Colonic mucosa (tissue), 4 donors: ENCODE data around the gene FAM117A. TPM values are rescaled to one million over a fixed set of nuclear protein-coding genes. Genes with fewer than 3 reads are reported as not detected.
"Not testable (repeated sequence)": the region's sequence is repeated elsewhere in the genome, so short reads cannot be mapped to it uniquely, and the experiment has no call there.

Source experiments
- DNase-seq: peaks from one replicate; pipeline ENCODE4 v3.0.0-alpha.2; 2020
- H3K27ac ChIP-seq: fragments of 200-600 bp; one replicate; pipeline ENCODE4 v1.8.0; 2021
- H3K27me3 ChIP-seq: fragments of 200-600 bp; one replicate; pipeline ENCODE4 v1.8.0; 2021
- H3K36me3 ChIP-seq: fragments of 200-600 bp; one replicate; pipeline ENCODE4 v1.8.0; 2021
- H3K4me1 ChIP-seq: fragments of 200-600 bp; one replicate; pipeline ENCODE4 v1.8.0; 2021; ENCODE audit warnings: mild to moderate bottlenecking
- H3K4me3 ChIP-seq: fragments of 200-600 bp; one replicate; pipeline ENCODE4 v1.8.0; 2021
- H3K9ac ChIP-seq, 2 donors: one replicate each; pipeline ENCODE4 v1.7.0; 2013; ENCODE audit warnings: control low read depth in 2 of 2, low read depth in 2 of 2, low read length in 2 of 2
- H3K9me3 ChIP-seq: fragments of 200-600 bp; one replicate; pipeline ENCODE4 v1.8.0; 2021
- intact Hi-C: fragments of 100-400 bp; cut with DNase I; formaldehyde crosslinking; loops from one replicate; pipeline ENCODE4 v1.14.1; 2022
- total RNA-seq, 2 donors: library from RNA; stranded (reverse); fragmentation: NEBNext Ultra II Directional in 1 of 2; extraction: Animal tissue kit (Norgen Biotek cat#: 25700) in 1 of 2; gene quantifications; one replicate each; pipeline ENCODE4 v1.2.1, GENCODE V29; 2021
- TF ChIP-seq, protein P1 (sequence below): fragments of 200-600 bp; IDR thresholded peaks from one replicate; pipeline ENCODE4 v1.8.0; 2022; ENCODE audit warnings: antibody characterized with exemption, mild to moderate bottlenecking
- donor health status: healthy.
- donor health status: DM: no; HTN: no; CAD: no.
- donor health status: DM: no; HTN: no; CAD: no.

The FAM117A gene
- total RNA-seq, 2 donors from 2014 or later: 6.3 to 7.9 TPM

DNA sequence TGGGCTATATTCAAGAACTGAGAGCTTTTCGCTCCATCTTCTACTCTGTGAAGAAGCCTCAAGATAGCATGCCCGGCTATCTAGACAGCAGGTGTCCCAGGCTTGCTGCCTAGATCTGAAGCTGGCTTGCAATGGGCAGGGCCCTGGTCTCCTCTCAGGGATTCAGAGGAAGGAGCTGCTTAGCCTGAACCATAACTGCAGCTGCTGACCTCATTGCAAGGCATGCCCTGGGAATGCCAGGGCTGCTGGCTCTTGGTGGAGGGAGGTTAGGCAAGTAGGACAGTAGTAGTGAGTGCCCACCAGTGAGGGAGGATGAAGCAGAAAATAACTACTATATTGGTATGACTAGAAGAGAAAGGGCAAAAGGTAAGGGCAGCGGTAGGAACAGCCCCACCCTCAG lies 34.9 kb downstream of the FAM117A start:
- Histone ChIP-seq H3K9ac (no peak overlapping the region), H3K27me3 (no peaks in the 10 kb centered on the region), H3K9me3 (no peaks in the 10 kb centered on the region), H3K4me1 (no peaks in the 10 kb centered on the region), H3K27ac (no peak overlapping the region), H3K4me3 (no peak overlapping the region), H3K36me3 (no peaks in the 10 kb centered on the region)
- DNase-seq: no peak
- TF ChIP-seq, protein P1, sequence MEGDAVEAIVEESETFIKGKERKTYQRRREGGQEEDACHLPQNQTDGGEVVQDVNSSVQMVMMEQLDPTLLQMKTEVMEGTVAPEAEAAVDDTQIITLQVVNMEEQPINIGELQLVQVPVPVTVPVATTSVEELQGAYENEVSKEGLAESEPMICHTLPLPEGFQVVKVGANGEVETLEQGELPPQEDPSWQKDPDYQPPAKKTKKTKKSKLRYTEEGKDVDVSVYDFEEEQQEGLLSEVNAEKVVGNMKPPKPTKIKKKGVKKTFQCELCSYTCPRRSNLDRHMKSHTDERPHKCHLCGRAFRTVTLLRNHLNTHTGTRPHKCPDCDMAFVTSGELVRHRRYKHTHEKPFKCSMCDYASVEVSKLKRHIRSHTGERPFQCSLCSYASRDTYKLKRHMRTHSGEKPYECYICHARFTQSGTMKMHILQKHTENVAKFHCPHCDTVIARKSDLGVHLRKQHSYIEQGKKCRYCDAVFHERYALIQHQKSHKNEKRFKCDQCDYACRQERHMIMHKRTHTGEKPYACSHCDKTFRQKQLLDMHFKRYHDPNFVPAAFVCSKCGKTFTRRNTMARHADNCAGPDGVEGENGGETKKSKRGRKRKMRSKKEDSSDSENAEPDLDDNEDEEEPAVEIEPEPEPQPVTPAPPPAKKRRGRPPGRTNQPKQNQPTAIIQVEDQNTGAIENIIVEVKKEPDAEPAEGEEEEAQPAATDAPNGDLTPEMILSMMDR: no peak
- intact Hi-C loops: no loop called here

DNA sequence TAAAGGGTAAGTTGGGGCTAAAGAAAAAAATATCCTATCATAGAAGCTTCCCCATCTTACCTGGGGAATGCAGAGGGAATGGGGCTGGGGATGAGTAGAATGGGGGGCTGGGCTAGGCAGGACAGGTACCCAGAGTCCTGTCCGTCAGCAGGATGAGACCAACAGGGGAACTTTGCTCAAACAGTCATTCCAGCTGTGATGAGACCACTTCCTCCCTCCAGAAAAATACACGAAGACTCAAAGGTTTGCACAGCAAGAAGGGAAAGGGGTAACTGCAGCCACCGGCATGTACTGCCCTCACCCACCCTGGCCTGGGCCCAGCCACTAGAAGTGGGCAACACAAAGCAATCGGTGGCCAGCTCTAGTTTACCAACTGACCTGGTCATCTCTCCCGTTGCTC lies 35.5 kb downstream of the FAM117A start:
- Histone ChIP-seq H3K4me3 (no peak overlapping the region), H3K9me3 (no peaks in the 10 kb centered on the region), H3K4me1 (no peaks in the 10 kb centered on the region), H3K36me3 (no peaks in the 10 kb centered on the region), H3K9ac (no peak overlapping the region), H3K27ac (no peak overlapping the region), H3K27me3 (no peaks in the 10 kb centered on the region)
- DNase-seq: no peak
- TF ChIP-seq, protein P1: no peak
- intact Hi-C loops: no loop called here

DNA sequence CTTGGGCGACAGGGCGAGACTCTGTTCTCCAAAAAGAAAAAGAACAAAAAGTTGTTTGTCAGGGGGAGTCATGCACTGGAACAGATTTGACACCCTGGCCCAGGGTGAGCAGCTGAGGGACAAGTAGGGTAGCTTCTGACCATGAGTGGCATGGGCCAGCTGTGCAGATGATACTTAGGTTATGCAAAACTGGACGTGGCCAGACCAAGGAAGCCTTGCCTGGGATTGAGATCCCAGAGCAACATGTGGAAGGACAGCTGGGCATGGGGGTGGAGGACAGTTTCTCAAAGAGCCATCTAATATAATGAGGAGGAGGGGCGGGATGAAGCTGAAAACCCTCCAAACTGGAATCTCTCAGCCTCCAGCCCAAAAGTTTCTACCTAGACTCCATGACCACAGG lies 36.6 kb downstream of the FAM117A start:
- intact Hi-C loops: no loop called here
- TF ChIP-seq, protein P1: no peak
- Histone ChIP-seq H3K27ac (no peak overlapping the region), H3K36me3 (no peaks in the 10 kb centered on the region), H3K4me1 (no peaks in the 10 kb centered on the region), H3K9me3 (no peaks in the 10 kb centered on the region), H3K27me3 (no peaks in the 10 kb centered on the region), H3K9ac (peak overlapping the region in 1 of 2 donors; percentile 4), H3K4me3 (no peak overlapping the region)
- no peak for DNase-seq

DNA sequence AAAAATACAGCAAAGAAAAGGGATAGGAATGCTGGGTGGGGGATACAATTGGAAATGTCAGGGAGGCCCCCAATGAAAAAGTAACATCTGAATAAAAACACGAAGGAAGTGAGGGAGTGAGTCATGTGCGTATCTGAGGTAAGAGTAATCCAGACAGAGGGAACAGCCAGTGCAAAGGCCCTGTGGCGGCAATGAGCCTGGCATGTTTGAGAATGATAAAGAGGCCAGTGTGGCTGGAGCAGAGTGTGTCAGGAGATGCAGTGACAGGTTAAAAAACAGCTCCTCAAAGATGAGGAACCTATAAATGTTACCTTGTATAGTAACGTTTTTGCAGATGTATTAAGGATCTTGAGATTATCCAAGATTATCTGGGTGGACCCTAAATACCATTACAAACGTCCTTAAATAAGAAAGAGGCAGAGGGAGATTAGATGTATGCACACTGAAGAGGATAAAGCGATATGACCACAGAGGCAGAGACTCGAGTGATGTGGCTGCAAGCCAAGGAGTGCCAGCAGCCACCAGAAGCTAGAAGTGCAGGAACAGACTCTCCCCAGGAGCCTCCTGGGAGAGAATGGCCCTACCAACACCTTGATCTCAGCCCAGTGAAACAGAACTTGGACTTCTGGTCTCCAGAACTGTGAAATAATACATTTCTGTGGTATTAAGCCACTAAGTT lies 38.3 kb downstream of the FAM117A start:
- no peak overlapping the region for H3K27ac ChIP-seq
- TF ChIP-seq, protein P1: no peak
- intact Hi-C loops: no loop called here

DNA sequence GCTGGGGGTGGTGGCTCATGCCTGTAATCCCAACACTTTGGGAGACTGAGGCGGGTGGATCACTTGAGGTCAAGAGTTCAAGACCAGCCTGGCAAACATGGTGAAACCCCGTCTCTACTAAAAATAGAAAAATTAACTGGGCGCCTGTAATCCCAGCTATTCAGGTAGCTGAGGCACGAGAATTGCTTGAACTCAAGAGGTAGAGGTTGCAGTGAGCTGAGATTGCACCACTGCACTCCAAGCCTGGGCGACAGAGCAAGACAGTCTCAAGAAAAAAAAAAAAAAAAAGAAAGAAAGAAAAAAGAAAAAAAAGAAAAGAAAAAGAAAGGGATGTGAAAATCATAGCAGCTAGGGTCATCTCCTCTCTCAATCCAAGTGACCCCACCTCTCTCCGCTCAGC lies 39.4 kb downstream of the FAM117A start:
- H3K4me1 ChIP-seq, H3K27me3 ChIP-seq, intact Hi-C loops: not testable (repeated sequence)

More for the DNA sequence above, 38.3 kb downstream of the FAM117A start:
- Histone ChIP-seq H3K36me3 (no peaks in the 10 kb centered on the region), H3K4me1 (no peaks in the 10 kb centered on the region), H3K9ac (no peak overlapping the region), H3K4me3 (no peak overlapping the region), H3K9me3 (no peaks in the 10 kb centered on the region), H3K27me3 (no peaks in the 10 kb centered on the region)
- DNase-seq: no peak

DNA sequence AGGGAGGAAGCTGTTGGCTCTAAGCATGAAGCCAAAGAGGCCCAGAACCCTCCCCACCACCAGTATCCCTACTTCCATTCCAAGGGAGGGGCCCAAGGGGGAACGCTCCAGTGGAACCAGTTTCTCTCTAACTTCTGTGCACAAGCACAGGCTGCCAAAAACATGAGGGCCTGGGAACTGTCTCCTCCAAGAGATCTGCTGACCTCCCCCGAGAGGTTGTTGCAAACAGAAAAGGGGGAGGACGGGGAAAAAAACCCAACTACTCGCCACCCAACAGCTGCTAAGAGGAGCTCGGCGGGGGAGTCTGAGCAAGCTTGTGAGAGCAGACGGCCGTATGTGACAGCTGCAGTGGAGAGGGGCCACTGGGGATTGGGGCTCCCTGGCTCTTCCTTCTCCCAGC lies 40.5 kb downstream of the FAM117A start:
- peak overlapping the region; percentile 53 for H3K27ac ChIP-seq
- H3K4me3 ChIP-seq: no peak overlapping the region
- no peaks in the 10 kb centered on the region for H3K36me3 ChIP-seq

More for the DNA sequence above, 39.4 kb downstream of the FAM117A start:
- H3K4me3 ChIP-seq, H3K9me3 ChIP-seq, DNase-seq, H3K27ac ChIP-seq, H3K36me3 ChIP-seq, H3K9ac ChIP-seq: not testable (repeated sequence)

More for the DNA sequence above, 40.5 kb downstream of the FAM117A start:
- H3K9ac ChIP-seq: no peak overlapping the region
- TF ChIP-seq, protein P1: no peak
- intact Hi-C loops: no loop called here
- H3K4me1 ChIP-seq: no peaks in the 10 kb centered on the region
- no peaks in the 10 kb centered on the region for H3K9me3 ChIP-seq
- H3K27me3 ChIP-seq: no peaks in the 10 kb centered on the region
- DNase-seq: peak; percentile 47
